K562 (cell line): ENCODE results near the gene MAGI1.

Experiments
- HBP1 ChIP-seq: fragments of 450-650 bp; formaldehyde crosslinking; IDR thresholded peaks from 2 replicates; pipeline ENCODE4 v1.4.0; 2022; ENCODE audit warnings: missing genetic modification characterization
- NFRKB ChIP-seq: fragments of 450-650 bp; IDR thresholded peaks from 2 replicates; pipeline ENCODE4 v1.6.1; 2016; ENCODE audit warnings: low read depth
- RBBP5 ChIP-seq: fragments of 200-600 bp; sonication (generic); IDR thresholded peaks from 2 replicates; pipeline ENCODE4 v1.6.1; 2012; ENCODE audit warnings: borderline replicate concordance, mild to moderate bottlenecking, low read length, control low read depth, inconsistent platforms; ENCODE audit not compliant: insufficient read depth, poor library complexity, severe bottlenecking
- TF ChIP-seq, protein P1 (sequence below), 2 experiments: fragments of 450-650 bp; IDR thresholded peaks; 2 replicates each; pipeline ENCODE4 v1.6.1; 2016

GRCh38 chr3:65493371-65493882 is 545.3 kb downstream of the MAGI1 start:
- TF ChIP-seq RBBP5 = no peak
- TF ChIP-seq HBP1 (CRISPR knock-in tag) = no peak
- no peak for TF ChIP-seq NFRKB
- TF ChIP-seq, protein P1, sequence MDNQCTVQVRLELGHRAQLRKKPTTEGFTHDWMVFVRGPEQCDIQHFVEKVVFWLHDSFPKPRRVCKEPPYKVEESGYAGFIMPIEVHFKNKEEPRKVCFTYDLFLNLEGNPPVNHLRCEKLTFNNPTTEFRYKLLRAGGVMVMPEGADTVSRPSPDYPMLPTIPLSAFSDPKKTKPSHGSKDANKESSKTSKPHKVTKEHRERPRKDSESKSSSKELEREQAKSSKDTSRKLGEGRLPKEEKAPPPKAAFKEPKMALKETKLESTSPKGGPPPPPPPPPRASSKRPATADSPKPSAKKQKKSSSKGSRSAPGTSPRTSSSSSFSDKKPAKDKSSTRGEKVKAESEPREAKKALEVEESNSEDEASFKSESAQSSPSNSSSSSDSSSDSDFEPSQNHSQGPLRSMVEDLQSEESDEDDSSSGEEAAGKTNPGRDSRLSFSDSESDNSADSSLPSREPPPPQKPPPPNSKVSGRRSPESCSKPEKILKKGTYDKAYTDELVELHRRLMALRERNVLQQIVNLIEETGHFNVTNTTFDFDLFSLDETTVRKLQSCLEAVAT (IDR thresholded peaks at IDR 0.05) = no peak
